HepG2 (cell line): ENCODE data around the gene NUDT9. TPM values are rescaled to one million over a fixed set of nuclear protein-coding genes. Genes with fewer than 3 reads are reported as not detected.

ENCODE experiments used
- ATF1 ChIP-seq: IDR thresholded peaks from 2 replicates; pipeline ENCODE4 v1.6.1; 2016; ENCODE audit warnings: mild to moderate bottlenecking, control low read depth
- ATM ChIP-seq: fragments of 450-650 bp; IDR thresholded peaks from 2 replicates; pipeline ENCODE4 v1.7.1; 2017; ENCODE audit warnings: mild to moderate bottlenecking, borderline replicate concordance
- CREB3 ChIP-seq: sonication (generic); formaldehyde crosslinking; IDR thresholded peaks from 2 replicates; pipeline ENCODE4 v1.5.0; 2020; ENCODE audit warnings: missing genetic modification reagents
- DNMT3B ChIP-seq: conservative IDR thresholded peaks from 2 replicates; pipeline ENCODE4 v1.6.1; 2016; ENCODE audit warnings: missing biosample characterization, control low read depth
- EZH2 ChIP-seq: conservative IDR thresholded peaks from 2 replicates; pipeline ENCODE4 v1.6.1; 2012; ENCODE audit warnings: mild to moderate bottlenecking, low read depth, low read length, moderate library complexity
- GLI4 ChIP-seq: sonication (generic); formaldehyde crosslinking; IDR thresholded peaks from 2 replicates; pipeline ENCODE4 v1.5.1; 2020; ENCODE audit warnings: missing genetic modification reagents, mild to moderate bottlenecking, moderate library complexity, borderline replicate concordance
- HDAC6 ChIP-seq: fragments of 200-600 bp; sonication (generic); IDR thresholded peaks from 2 replicates; pipeline ENCODE4 v1.7.0; 2017; ENCODE audit warnings: mild to moderate bottlenecking, antibody characterized with exemption, low read length, low read depth
- KDM2A ChIP-seq: sonication (generic); formaldehyde crosslinking; IDR thresholded peaks from 2 replicates; pipeline ENCODE4 v1.4.0; 2020; ENCODE audit warnings: low read depth, missing genetic modification reagents, borderline replicate concordance
- MED13 ChIP-seq: sonication (generic); formaldehyde crosslinking; IDR thresholded peaks from 2 replicates; pipeline ENCODE4 v1.5.0; 2020; ENCODE audit warnings: missing genetic modification reagents
- MTF1 ChIP-seq: sonication (generic); formaldehyde crosslinking; IDR thresholded peaks from 2 replicates; pipeline ENCODE4 v1.5.0; 2020; ENCODE audit warnings: missing genetic modification reagents
- NBN ChIP-seq: fragments of 450-650 bp; conservative IDR thresholded peaks from 2 replicates; pipeline ENCODE4 v1.6.1; 2017
- NFYC ChIP-seq: IDR thresholded peaks from 2 replicates; pipeline ENCODE4 v1.6.1; 2016; ENCODE audit warnings: missing genetic modification reagents, missing compliant biosample characterization
- RCOR2 ChIP-seq: IDR thresholded peaks from 2 replicates; pipeline ENCODE4 v1.6.1; 2016; ENCODE audit warnings: missing biosample characterization, missing genetic modification reagents
- SMARCC2 ChIP-seq: fragments of 450-650 bp; IDR thresholded peaks from 2 replicates; pipeline ENCODE4 v1.6.1; 2017; ENCODE audit warnings: antibody characterized with exemption, mild to moderate bottlenecking
- SNAI1 ChIP-seq: sonication (generic); formaldehyde crosslinking; IDR thresholded peaks from 2 replicates; pipeline ENCODE4 v1.5.0; 2020; ENCODE audit warnings: mild to moderate bottlenecking, missing genetic modification reagents, borderline replicate concordance
- STAT5B ChIP-seq: sonication (generic); formaldehyde crosslinking; IDR thresholded peaks from 2 replicates; pipeline ENCODE4 v1.4.0; 2020; ENCODE audit warnings: missing genetic modification reagents
- U2AF1 ChIP-seq: fragments of 200-400 bp; formaldehyde crosslinking; optimal IDR thresholded peaks from 2 replicates; pipeline ENCODE3; 2017; ENCODE audit warnings: mild to moderate bottlenecking, low read depth, low read length
- ZBTB8A ChIP-seq: sonication (generic); formaldehyde crosslinking; IDR thresholded peaks from 2 replicates; pipeline ENCODE4 v1.4.0; 2020; ENCODE audit warnings: mild to moderate bottlenecking, low read depth, missing genetic modification reagents, borderline replicate concordance
- ZNF275 ChIP-seq: sonication (generic); formaldehyde crosslinking; IDR thresholded peaks from 2 replicates; pipeline ENCODE4 v1.8.0; 2022; ENCODE audit warnings: missing genetic modification reagents, mild to moderate bottlenecking, inconsistent platforms, borderline replicate concordance
- ZNF34 ChIP-seq: sonication (generic); formaldehyde crosslinking; IDR thresholded peaks from 2 replicates; pipeline ENCODE4 v1.4.0; 2020; ENCODE audit warnings: mild to moderate bottlenecking, missing genetic modification reagents, borderline replicate concordance
- ZSCAN31 ChIP-seq: sonication (generic); formaldehyde crosslinking; IDR thresholded peaks from 2 replicates; pipeline ENCODE4 v1.5.0; 2020; ENCODE audit warnings: low read depth, mild to moderate bottlenecking, missing genetic modification reagents
- polyA plus RNA-seq, 8 experiments: library from polyadenylated mRNA; depleted of rRNA in 3 of 8; stranded (reverse) in 7 of 8; unstranded in 1 of 8; fragments of >200 nt; fragmentation: Illumina TruSeq in 4 of 8; extraction: Trizol in 4 of 8; gene quantifications; 2 replicates each; pipeline versions ENCODE4 v1.2.1 to v1.2.3, GENCODE V29; 2011 to 2016; ENCODE audit warnings: low read depth in 4 of 8, missing spikeins in 1 of 8, mixed read lengths in 1 of 8; ENCODE audit not compliant: insufficient read depth in 1 of 8
- total RNA-seq, 5 experiments: library from RNA; depleted of rRNA; stranded (reverse); fragments of >200 nt; fragmentation: Illumina TruSeq; extraction: Trizol; gene quantifications; 2 replicates each; pipeline ENCODE4 v1.2.3, GENCODE V29; 2016; ENCODE audit warnings: low read depth in 1 of 5
- TF ChIP-seq, protein P1 (sequence below): sonication (generic); formaldehyde crosslinking; IDR thresholded peaks from 2 replicates; pipeline ENCODE4 v1.4.0; 2020; ENCODE audit warnings: missing genetic modification reagents, low read depth, mild to moderate bottlenecking, borderline replicate concordance
- TF ChIP-seq, protein P2 (sequence below), 2 experiments: fragments of 450-650 bp in 1 of 2; sonication (generic) in 1 of 2; formaldehyde crosslinking; IDR thresholded peaks; 2 replicates each; pipeline versions ENCODE4 v1.5.0 to v1.8.0; 2020 to 2022; ENCODE audit warnings: mild to moderate bottlenecking in 1 of 2, missing genetic modification reagents in 1 of 2
- TF ChIP-seq, protein P3 (sequence below): sonication (generic); formaldehyde crosslinking; IDR thresholded peaks from 2 replicates; pipeline ENCODE4 v1.5.0; 2020; ENCODE audit warnings: missing genetic modification reagents

Gene NUDT9
- total and polyA plus RNA-seq, 2 of the 13 experiments (the other 11 are each of a cell fraction or from before 2014, with no cell fraction given): 10.4 to 12.3 TPM

GRCh38 chr4:87422104-87423052, at the start of gene NUDT9 (continued):
- TF ChIP-seq CREB3 (CRISPR knock-in tag) (peak; percentile 77; the same call in 1 of the 2 replicates), MTF1 (CRISPR knock-in tag) (peak; percentile 89; the same call in 1 of the 2 replicates), NBN (no peak), MED13 (no peak), SMARCC2 (no peak), GLI4 (CRISPR knock-in tag) (peak; percentile 95; the same call in 1 of the 2 replicates), ZBTB8A (CRISPR knock-in tag) (no peak; the same call in 1 of the 2 replicates), U2AF1 (no peak), RCOR2 (0 out of 2 replicates have a peak, but pooled peaks have one; percentile 53), ZSCAN31 (peak; percentile 78; the same call in 1 of the 2 replicates), ATM (no peak), EZH2 (no peak), ZNF34 (CRISPR knock-in tag) (0 out of 2 replicates have a peak, but pooled peaks have one; percentile 73), KDM2A (peak; percentile 90), STAT5B (CRISPR knock-in tag) (no peak), SNAI1 (CRISPR knock-in tag) (no peak), NFYC (CRISPR knock-in tag) (peak; percentile 40; the same call in 1 of the 2 replicates), ATF1 (CRISPR knock-in tag) (peak; percentile 80), DNMT3B (no peak; the same call in 1 of the 2 replicates), HDAC6 (no peak), ZNF275 (CRISPR knock-in tag) (peak; percentile 83; the same call in 1 of the 2 replicates)
- TF ChIP-seq, protein P1, sequence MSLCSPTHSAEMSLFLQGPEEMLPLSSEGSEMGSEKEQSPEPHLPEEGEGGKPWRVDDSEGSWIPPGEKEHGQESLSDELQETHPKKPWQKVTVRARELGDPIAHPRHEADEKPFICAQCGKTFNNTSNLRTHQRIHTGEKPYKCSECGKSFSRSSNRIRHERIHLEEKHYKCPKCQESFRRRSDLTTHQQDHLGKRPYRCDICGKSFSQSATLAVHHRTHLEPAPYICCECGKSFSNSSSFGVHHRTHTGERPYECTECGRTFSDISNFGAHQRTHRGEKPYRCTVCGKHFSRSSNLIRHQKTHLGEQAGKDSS (CRISPR knock-in tag): peak; percentile 51; the same call in 1 of the 2 replicates
- TF ChIP-seq, protein P2, sequence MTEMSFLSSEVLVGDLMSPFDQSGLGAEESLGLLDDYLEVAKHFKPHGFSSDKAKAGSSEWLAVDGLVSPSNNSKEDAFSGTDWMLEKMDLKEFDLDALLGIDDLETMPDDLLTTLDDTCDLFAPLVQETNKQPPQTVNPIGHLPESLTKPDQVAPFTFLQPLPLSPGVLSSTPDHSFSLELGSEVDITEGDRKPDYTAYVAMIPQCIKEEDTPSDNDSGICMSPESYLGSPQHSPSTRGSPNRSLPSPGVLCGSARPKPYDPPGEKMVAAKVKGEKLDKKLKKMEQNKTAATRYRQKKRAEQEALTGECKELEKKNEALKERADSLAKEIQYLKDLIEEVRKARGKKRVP (CRISPR knock-in tag; IDR thresholded peaks at IDR 0.05): 0 out of 4 replicates have a peak, but pooled peaks of 1 of the 2 experiments have one; percentile 37
- TF ChIP-seq, protein P3, sequence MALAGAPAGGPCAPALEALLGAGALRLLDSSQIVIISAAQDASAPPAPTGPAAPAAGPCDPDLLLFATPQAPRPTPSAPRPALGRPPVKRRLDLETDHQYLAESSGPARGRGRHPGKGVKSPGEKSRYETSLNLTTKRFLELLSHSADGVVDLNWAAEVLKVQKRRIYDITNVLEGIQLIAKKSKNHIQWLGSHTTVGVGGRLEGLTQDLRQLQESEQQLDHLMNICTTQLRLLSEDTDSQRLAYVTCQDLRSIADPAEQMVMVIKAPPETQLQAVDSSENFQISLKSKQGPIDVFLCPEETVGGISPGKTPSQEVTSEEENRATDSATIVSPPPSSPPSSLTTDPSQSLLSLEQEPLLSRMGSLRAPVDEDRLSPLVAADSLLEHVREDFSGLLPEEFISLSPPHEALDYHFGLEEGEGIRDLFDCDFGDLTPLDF (CRISPR knock-in tag): peak; percentile 84
